ENCODE measurements around the gene SHC2. TPM values are rescaled to one million over a fixed set of nuclear protein-coding genes. Genes with fewer than 3 reads are reported as not detected.

Gene SHC2
- total and polyA plus RNA-seq, 2 of the 13 experiments (the other 11 are each of a cell fraction or from before 2014, with no cell fraction given), result 9.0 to 18.3 TPM

DNA sequence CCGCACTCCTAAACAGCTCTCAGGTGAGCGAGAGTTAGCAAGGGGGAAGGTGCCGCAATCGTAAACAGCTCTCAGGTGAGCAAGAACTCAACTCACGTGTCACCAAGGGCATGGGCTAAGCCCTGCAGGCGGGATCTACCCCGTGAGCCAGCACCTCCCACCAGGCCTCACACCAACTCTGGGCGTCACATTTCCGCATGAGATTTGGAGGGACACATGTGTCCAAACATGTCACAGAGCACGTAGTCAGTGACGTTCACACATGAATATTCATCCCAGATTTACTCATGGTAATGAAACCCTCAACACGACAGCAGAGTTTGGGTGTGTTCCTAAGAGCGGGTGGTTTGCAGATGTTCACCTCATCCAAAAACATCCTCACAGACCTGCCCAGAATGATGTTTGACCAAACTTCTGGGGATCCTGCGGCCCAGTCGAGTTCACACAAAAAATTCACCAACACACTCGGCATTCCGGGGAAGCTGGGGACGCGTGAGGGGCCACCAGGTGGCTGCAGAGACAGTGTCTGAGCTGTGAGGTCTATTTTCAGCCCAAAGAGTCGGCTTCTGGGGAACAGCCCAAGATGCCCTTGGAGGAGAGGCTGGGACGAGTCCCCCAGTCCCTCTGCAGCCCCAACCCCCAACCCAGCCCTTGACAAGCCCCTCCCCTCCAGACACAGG is 71.4 kb downstream of the SHC2 start:
- Histone ChIP-seq H3K36me3 (replicated peaks in 1 of 2; ENCODE audit: control insufficient read depth in 1 of 2, insufficient read depth in 2 of 2, low read length in 2 of 2) (no peaks in the 10 kb centered on the region), H3K4me3 (replicated peaks in 1 of 3; ENCODE audit: insufficient read depth in 1 of 3, low read depth in 2 of 3, low read length in 3 of 3) (no peak overlapping the region), H4K20me1 (ENCODE audit: insufficient read depth, low read length) (no peaks in the 10 kb centered on the region), H3K79me2 (ENCODE audit: insufficient read depth, low read length) (no peaks in the 10 kb centered on the region), H3K27ac (ENCODE audit: extremely low read length, insufficient read depth, low read length) (no peak overlapping the region), H2AFZ (ENCODE audit: low read length) (no peak overlapping the region), H3K9me3 (ENCODE audit: low read length) (no peaks in the 10 kb centered on the region), H3K9ac (ENCODE audit: insufficient read depth, low read depth, low read length) (no peak overlapping the region), H3K27me3 (ENCODE audit: control insufficient read depth in 1 of 2, insufficient read depth in 2 of 2, low read length in 2 of 2) (peaks cover 20 to 58% of the 10 kb centered on the region in 2 experiments; a peak in 4 of 5 replicates), H3K4me2 (ENCODE audit: low read depth, low read length) (no peak overlapping the region), H3K4me1 (ENCODE audit: insufficient read depth, low read length) (no peaks in the 10 kb centered on the region)
- no peak for TF ChIP-seq MTA3 (CRISPR knock-in tag; IDR thresholded peaks at IDR 0.05)
- no peak for TF ChIP-seq ZBTB44 (CRISPR knock-in tag; IDR thresholded peaks at IDR 0.05)
- TF ChIP-seq SMC3 (IDR thresholded peaks at IDR 0.05; ENCODE audit: low read length), result 0 out of 2 replicates have a peak, but pooled peaks have one; percentile 3
- TF ChIP-seq ZNF841 (CRISPR knock-in tag; IDR thresholded peaks at IDR 0.05; ENCODE audit: borderline replicate concordance), result no peak
- TF ChIP-seq MTF2 (CRISPR knock-in tag; IDR thresholded peaks at IDR 0.05; ENCODE audit: borderline replicate concordance), result no peak
- TF ChIP-seq TBL1XR1 (IDR thresholded peaks at IDR 0.05; ENCODE audit: borderline replicate concordance, low read length, partially characterized antibody), result no peak
- TF ChIP-seq, protein P1, sequence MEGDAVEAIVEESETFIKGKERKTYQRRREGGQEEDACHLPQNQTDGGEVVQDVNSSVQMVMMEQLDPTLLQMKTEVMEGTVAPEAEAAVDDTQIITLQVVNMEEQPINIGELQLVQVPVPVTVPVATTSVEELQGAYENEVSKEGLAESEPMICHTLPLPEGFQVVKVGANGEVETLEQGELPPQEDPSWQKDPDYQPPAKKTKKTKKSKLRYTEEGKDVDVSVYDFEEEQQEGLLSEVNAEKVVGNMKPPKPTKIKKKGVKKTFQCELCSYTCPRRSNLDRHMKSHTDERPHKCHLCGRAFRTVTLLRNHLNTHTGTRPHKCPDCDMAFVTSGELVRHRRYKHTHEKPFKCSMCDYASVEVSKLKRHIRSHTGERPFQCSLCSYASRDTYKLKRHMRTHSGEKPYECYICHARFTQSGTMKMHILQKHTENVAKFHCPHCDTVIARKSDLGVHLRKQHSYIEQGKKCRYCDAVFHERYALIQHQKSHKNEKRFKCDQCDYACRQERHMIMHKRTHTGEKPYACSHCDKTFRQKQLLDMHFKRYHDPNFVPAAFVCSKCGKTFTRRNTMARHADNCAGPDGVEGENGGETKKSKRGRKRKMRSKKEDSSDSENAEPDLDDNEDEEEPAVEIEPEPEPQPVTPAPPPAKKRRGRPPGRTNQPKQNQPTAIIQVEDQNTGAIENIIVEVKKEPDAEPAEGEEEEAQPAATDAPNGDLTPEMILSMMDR (CRISPR knock-in tag; IDR thresholded peaks at IDR 0.05), result peak; percentile 44
- peak; percentile 46 for TF ChIP-seq STAG1 (CRISPR knock-in tag; IDR thresholded peaks at IDR 0.05)
- 29% methylated on average over 7 of the region's 21 CpGs for whole genome bisulfite sequencing (ENCODE audit: low lambda C conversion rate)
- ChIA-PET CTCF (ENCODE audit: low intra/inter-chr PET ratio, low total read pairs) (interaction anchor here (0.9 kb wide), 1 partner anchor 91 kb away, joined by 5 read pairs; no protein-coding TSS in a partner anchor), POLR2A (no interaction called here)
- no TSS peak for BruUV-seq (replicated peaks)
- FAIRE-seq (no peak), DNase-seq (ENCODE audit: low spot score) (no peak), ATAC-seq (peak; percentile 36; the same call in 2 of the 3 replicates)
- intact Hi-C loops (cut with micrococcal nuclease; ENCODE audit: unreplicated experiment) (loop anchor here (2.0 kb wide), 1 partner anchor 91 kb away; no protein-coding TSS in a partner anchor), in situ Hi-C loops (cut with HindIII; ENCODE audit: extremely low pct_ligation_motif_present, low pct_unique_long_range_greater_than_20kb) (no loop called here)
